Measurements from ENCODE around the gene SURF1. TPM values are rescaled to one million over a fixed set of nuclear protein-coding genes. Genes with fewer than 3 reads are reported as not detected.

SURF1 gene
- total RNA-seq, 1 experiment from 2014 or later, result 28.1 TPM

DNA sequence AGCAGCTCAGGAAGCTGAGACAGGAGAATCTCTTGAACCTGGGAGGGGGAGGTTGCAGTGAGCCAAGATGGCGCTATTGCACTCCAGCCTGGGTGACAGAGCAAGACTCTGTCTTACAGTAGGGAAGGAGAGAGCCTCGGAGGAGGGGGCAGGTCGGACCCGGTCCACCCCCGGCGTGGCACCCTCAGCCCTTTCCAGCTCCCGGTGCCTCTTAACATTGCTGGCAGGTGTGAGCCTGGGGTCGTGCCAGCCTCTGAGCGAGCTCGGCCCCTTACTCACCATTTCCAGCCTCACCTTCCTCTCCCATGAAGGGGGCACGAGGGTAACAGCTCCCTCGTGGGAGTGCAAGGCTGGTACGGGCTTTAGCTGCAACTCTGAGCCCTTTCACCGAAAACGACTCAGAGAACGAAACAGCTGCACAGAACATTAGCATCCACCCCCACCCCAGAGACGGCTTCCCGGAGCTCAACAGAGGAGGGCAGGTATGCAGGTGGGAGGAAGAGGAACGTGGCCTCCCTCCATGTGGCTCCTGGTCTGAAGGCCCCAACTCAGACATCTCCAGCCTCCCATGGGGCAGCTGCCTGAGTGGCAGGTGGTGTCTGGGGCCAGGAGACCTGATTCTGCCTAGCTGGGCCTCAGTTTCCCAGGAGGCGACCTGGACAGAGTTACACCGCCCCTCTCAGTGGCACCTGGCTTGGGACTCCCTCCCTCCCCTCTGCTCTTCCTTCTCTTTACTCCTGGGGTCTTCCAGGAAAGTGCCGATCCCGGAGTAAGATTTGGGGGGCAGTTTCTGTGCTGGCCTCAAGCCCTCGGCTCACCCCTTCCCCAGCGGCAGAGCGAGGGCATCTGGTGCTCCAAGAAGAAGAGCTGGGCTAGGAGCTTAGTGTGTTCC lies 52.8 kb downstream of the SURF1 start:
- H4K20me1 ChIP-seq (ENCODE audit: low read length), result no peaks in the 10 kb centered on the region
- H3K9ac ChIP-seq (ENCODE audit: low read length), result no peak overlapping the region
- no peaks in the 10 kb centered on the region for H3K9me2 ChIP-seq (replicated peaks; ENCODE audit: low read length)
- CTCF ChIA-PET, result no interaction called here
- TF ChIP-seq, protein P1, sequence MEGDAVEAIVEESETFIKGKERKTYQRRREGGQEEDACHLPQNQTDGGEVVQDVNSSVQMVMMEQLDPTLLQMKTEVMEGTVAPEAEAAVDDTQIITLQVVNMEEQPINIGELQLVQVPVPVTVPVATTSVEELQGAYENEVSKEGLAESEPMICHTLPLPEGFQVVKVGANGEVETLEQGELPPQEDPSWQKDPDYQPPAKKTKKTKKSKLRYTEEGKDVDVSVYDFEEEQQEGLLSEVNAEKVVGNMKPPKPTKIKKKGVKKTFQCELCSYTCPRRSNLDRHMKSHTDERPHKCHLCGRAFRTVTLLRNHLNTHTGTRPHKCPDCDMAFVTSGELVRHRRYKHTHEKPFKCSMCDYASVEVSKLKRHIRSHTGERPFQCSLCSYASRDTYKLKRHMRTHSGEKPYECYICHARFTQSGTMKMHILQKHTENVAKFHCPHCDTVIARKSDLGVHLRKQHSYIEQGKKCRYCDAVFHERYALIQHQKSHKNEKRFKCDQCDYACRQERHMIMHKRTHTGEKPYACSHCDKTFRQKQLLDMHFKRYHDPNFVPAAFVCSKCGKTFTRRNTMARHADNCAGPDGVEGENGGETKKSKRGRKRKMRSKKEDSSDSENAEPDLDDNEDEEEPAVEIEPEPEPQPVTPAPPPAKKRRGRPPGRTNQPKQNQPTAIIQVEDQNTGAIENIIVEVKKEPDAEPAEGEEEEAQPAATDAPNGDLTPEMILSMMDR (conservative IDR thresholded peaks at IDR 0.05; ENCODE audit: low read depth, low read length), result no peak
- no peak for TF ChIP-seq EZH2phosphoT487 (IDR thresholded peaks at IDR 0.05; ENCODE audit: borderline replicate concordance, low read length)
- no peak for TF ChIP-seq EZH2 (IDR thresholded peaks at IDR 0.05; ENCODE audit: low read length, unreplicated experiment)
- no peaks in the 10 kb centered on the region for H3K9me3 ChIP-seq (ENCODE audit: low read length)
- H3K4me1 ChIP-seq (ENCODE audit: insufficient read depth, low read length), result no peaks in the 10 kb centered on the region
- H3K4me2 ChIP-seq (ENCODE audit: low read length), result no peak overlapping the region
- no peaks in the 10 kb centered on the region for H3F3A ChIP-seq (ENCODE audit: low read length, unreplicated experiment)
- intact Hi-C loops (cut with micrococcal nuclease), result no loop called here
- H3K79me2 ChIP-seq (ENCODE audit: low read length), result no peaks in the 10 kb centered on the region
- H2AFZ ChIP-seq (ENCODE audit: low read length), result no peak overlapping the region
- H3K27me3 ChIP-seq (ENCODE audit: low read length), result peaks cover 3% of the 10 kb centered on the region; the same call in 1 of the 2 replicates
- H3K36me3 ChIP-seq (ENCODE audit: low read depth, low read length), result no peaks in the 10 kb centered on the region
- H3K4me3 ChIP-seq (ENCODE audit: low read length), result no peak overlapping the region
- POLR2A ChIA-PET (ENCODE audit: unreplicated experiment), result no interaction called here
- ATAC-seq (no peak), DNase-seq (no peak)
- H3K27ac ChIP-seq (ENCODE audit: low read length), result no peak overlapping the region
- BruUV-seq (replicated peaks), result no TSS peak

Other genes starting within 250 kb of the SURF1 start
- 30.5 and 32.2 TPM in 2 replicates for gene RALGDS, start 235.2 kb downstream of the SURF1 start, total RNA-seq (2014; rRNA removed)
- not detected in 2 replicates for gene GBGT1, start 192.6 kb downstream of the SURF1 start, total RNA-seq (2014; rRNA removed)
- gene OBP2B, start 147.2 kb downstream of the SURF1 start, total RNA-seq (2014; rRNA removed), result not detected in 2 replicates
- not detected in 2 replicates for gene ABO, start 81.3 kb downstream of the SURF1 start, total RNA-seq (2014; rRNA removed)
- gene SURF6, start 20.3 kb downstream of the SURF1 start, total RNA-seq (2014; rRNA removed), result 28.0 TPM in 2 replicates
- 20.5 and 24.5 TPM in 2 replicates for gene MED22, start 8.4 kb downstream of the SURF1 start, total RNA-seq (2014; rRNA removed)
- gene RPL7A, start 8.3 kb downstream of the SURF1 start, total RNA-seq (2014; rRNA removed), result 998 and 1,156 TPM in 2 replicates
- 103 and 134 TPM in 2 replicates for gene SURF2, start 63 bp upstream of the SURF1 start, total RNA-seq (2014; rRNA removed)
- 161 and 173 TPM in 2 replicates for gene SURF4, start 19.6 kb upstream of the SURF1 start, total RNA-seq (2014; rRNA removed)
- gene STKLD1, start 19.9 kb upstream of the SURF1 start, total RNA-seq (2014; rRNA removed), result 0.52 and 4.1 TPM in 2 replicates
- gene REXO4, start 61.5 kb upstream of the SURF1 start, total RNA-seq (2014; rRNA removed), result 34.1 and 37.8 TPM in 2 replicates
- 0.86 and 0.95 TPM in 2 replicates for gene ADAMTS13, start 65.9 kb upstream of the SURF1 start, total RNA-seq (2014; rRNA removed)
- gene CACFD1, start 103.5 kb upstream of the SURF1 start, total RNA-seq (2014; rRNA removed), result 7.5 and 10.0 TPM in 2 replicates
- gene SLC2A6, start 122.6 kb upstream of the SURF1 start, total RNA-seq (2014; rRNA removed), result 20.5 and 21.7 TPM in 2 replicates
- gene MYMK, start 168.5 kb upstream of the SURF1 start, total RNA-seq (2014; rRNA removed), result not detected in 2 replicates
- not detected in 2 replicates for gene ADAMTSL2, start 178.2 kb upstream of the SURF1 start, total RNA-seq (2014; rRNA removed)